ENCODE data around the gene PPA2.

GRCh38 chr4:105458001-105458400 is 15.9 kb downstream of the PPA2 start:
- TF ChIP-seq, protein P1, sequence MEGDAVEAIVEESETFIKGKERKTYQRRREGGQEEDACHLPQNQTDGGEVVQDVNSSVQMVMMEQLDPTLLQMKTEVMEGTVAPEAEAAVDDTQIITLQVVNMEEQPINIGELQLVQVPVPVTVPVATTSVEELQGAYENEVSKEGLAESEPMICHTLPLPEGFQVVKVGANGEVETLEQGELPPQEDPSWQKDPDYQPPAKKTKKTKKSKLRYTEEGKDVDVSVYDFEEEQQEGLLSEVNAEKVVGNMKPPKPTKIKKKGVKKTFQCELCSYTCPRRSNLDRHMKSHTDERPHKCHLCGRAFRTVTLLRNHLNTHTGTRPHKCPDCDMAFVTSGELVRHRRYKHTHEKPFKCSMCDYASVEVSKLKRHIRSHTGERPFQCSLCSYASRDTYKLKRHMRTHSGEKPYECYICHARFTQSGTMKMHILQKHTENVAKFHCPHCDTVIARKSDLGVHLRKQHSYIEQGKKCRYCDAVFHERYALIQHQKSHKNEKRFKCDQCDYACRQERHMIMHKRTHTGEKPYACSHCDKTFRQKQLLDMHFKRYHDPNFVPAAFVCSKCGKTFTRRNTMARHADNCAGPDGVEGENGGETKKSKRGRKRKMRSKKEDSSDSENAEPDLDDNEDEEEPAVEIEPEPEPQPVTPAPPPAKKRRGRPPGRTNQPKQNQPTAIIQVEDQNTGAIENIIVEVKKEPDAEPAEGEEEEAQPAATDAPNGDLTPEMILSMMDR (IDR thresholded peaks at IDR 0.05; ENCODE audit: low read depth, low read length): no peak
- TF ChIP-seq EZH2phosphoT487 (IDR thresholded peaks at IDR 0.05; ENCODE audit: low read depth): no peak

Measured in OCI-LY3 (cell line).